Mucosa of rectum (tissue), 2 donors: Measurements from ENCODE around the gene KRTAP3-2.

Source experiments
- H3K27ac ChIP-seq, 2 donors: one replicate each; pipeline ENCODE4 v1.7.0; 2013; ENCODE audit warnings: inconsistent platforms in 2 of 2, low read depth in 2 of 2, low read length in 2 of 2
- H3K27me3 ChIP-seq, 2 donors: one replicate each; pipeline ENCODE4 v1.7.0; 2013; ENCODE audit warnings: low read length in 2 of 2; ENCODE audit not compliant: control insufficient read depth in 2 of 2, insufficient read depth in 2 of 2
- H3K36me3 ChIP-seq, 2 donors: one replicate each; pipeline ENCODE4 v1.7.0; 2013; ENCODE audit warnings: low read length in 2 of 2; ENCODE audit not compliant: control insufficient read depth in 2 of 2, insufficient read depth in 2 of 2
- H3K4me1 ChIP-seq, 2 donors: one replicate each; pipeline ENCODE4 v1.7.0; 2013; ENCODE audit warnings: low read length in 2 of 2, mild to moderate bottlenecking in 1 of 2; ENCODE audit not compliant: control insufficient read depth in 2 of 2, insufficient read depth in 2 of 2
- H3K4me3 ChIP-seq, 2 donors: one replicate each; pipeline ENCODE4 v1.7.0; 2013; ENCODE audit warnings: low read length in 2 of 2
- H3K9ac ChIP-seq, 2 donors: one replicate each; pipeline ENCODE4 v1.7.0; 2013; ENCODE audit warnings: low read length in 2 of 2, low read depth in 1 of 2, mild to moderate bottlenecking in 1 of 2
- H3K9me3 ChIP-seq, 2 donors: one replicate each; pipeline ENCODE4 v1.7.0; 2013; ENCODE audit warnings: low read length in 2 of 2; ENCODE audit not compliant: control insufficient read depth in 2 of 2
- donor health status: healthy.
- donor health status: Normal muscosa, but diverticular disease.

The KRTAP3-2 gene

DNA sequence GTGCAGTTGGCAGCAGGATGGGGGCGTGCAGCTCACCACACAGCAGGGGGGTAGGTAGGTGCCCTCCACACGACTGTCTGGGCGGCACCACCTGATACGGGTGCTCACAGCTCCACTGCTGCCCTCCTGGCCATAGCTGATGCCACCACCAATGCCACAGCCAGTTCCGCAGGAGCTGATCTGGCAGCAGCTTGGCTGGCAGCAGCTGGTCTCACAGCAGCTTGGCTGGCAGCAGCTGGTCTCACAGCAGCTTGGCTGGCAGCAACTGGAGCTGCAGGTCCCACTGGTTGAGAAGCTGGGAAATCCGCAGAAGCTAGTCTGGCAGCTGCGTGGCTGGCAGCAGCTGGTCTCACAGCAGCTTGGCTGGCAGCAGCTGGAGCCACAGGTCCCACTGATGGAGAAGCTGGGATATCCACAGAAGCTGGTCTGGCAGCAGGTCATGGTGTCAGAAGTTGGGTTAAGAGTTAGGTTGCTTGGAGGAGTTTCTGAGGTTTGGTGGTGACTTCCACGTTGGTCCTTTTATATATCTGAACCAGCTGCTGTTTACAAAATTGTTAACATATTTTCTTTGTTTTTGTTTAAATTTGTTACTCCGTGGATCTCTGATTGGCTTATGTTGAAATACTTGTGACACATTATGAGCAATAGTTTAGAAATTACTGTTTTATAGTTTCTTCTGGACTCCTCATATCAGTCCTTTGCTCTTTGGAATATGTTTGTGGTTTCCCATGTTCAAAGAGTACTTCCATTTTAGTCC lies 27.2 kb upstream of the KRTAP3-2 start, which contains the start of gene KRTAP1-5:
TSS of gene KRTAP1-5 (minus strand) at position 494 of the 757 bp plus-strand sequence. CDS start at position 441, 53 bp downstream.
- Histone ChIP-seq H3K36me3 (no peaks in the 10 kb centered on the region), H3K9me3 (no peaks in the 10 kb centered on the region), H3K9ac (no peak within 1 kb of the TSS), H3K27ac (no peak within 1 kb of the TSS), H3K27me3 (no peaks in the 10 kb centered on the region), H3K4me3 (no peak within 1 kb of the TSS), H3K4me1 (no peaks in the 10 kb centered on the region)

DNA sequence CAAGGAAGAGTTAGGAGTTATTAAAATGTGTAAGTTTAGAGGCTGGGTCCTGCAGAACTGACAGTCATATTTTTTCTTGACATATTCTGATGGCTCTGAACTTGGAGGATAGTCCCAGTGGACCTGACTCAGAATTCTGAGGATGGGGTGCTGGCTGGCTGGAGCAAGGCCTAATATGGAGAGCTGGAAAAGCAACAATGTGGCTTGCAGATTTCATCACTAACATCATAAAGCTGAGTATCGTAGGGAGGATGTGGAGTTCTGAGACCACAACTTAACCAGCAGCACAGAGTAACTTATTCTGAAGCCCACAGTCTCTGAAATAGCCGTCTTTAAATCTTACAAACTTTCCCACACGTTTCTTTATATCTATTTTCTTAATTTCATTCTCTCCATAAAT lies 25.0 kb upstream of the KRTAP3-2 start:
- H3K27ac ChIP-seq: no peak overlapping the region
- no peak overlapping the region for H3K4me3 ChIP-seq
- no peaks in the 10 kb centered on the region for H3K9me3 ChIP-seq
- no peak overlapping the region for H3K9ac ChIP-seq
- H3K27me3 ChIP-seq: no peaks in the 10 kb centered on the region
- H3K36me3 ChIP-seq: no peaks in the 10 kb centered on the region
- H3K4me1 ChIP-seq: no peaks in the 10 kb centered on the region

DNA sequence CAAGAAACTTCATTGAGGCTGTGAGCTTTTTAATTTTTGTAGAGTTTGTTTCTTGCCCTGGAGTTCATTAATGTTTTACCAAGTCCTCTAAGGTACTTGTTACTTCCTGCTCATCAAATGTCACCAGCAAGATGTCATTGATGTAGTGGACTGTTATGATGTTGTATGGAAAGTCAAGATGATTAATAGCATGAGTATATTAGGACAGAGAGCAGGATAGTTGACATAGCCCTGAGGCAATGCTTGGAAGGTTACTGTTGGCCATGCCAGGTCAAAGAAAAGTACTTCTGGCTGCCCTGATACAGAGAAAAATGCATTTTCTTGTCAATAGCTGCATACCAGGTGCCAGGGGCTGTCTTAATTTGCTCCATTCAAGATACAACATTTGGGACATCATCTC lies 20.6 kb upstream of the KRTAP3-2 start:
- H3K36me3 ChIP-seq: no peaks in the 10 kb centered on the region
- no peak overlapping the region for H3K9ac ChIP-seq
- no peak overlapping the region for H3K27ac ChIP-seq
- no peaks in the 10 kb centered on the region for H3K9me3 ChIP-seq
- no peak overlapping the region for H3K4me3 ChIP-seq
- no peaks in the 10 kb centered on the region for H3K4me1 ChIP-seq
- no peaks in the 10 kb centered on the region for H3K27me3 ChIP-seq

DNA sequence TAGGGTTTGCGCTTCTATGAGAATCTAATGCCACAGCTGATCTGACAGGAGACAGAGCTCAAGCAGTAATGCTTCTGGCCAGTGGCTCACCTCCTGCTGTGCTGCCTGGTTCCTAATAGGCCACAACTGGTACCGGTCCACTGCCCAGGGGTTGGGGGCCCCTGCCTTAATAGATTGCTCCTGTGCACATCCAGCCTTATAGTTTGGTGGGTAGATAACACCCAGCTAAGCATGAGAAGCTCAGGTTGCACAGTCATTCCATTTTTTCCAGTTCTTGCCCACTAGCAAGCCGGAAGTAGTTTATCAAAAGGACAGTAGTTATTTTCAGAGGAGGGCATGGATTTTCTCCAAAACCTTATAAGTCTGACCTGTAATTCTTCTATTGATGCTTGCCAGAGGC lies 19.7 kb upstream of the KRTAP3-2 start:
- Histone ChIP-seq H3K27me3 (no peaks in the 10 kb centered on the region), H3K4me3 (no peak overlapping the region), H3K36me3 (no peaks in the 10 kb centered on the region), H3K9me3 (no peaks in the 10 kb centered on the region), H3K4me1 (no peaks in the 10 kb centered on the region), H3K9ac (no peak overlapping the region), H3K27ac (no peak overlapping the region)

DNA sequence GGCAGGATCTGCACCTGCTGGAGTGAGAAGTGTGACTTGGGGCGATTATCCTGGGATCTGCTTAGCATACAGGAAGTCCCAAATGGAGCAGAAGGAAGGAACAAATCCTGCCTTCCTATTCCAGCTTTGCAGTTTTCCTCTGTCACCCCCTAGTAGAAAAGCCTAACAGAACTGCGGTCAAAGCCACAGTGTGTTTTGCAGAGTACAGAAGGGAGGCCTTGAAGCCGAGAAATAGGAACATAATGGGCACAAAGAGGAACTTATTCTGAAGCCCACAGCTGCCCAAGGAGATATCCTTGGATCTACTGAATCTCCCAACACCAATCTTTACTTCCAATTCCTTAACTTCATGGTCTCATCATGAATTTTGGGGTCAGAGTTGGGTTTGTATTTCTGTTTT lies 18.8 kb upstream of the KRTAP3-2 start:
- Histone ChIP-seq H3K4me3 (no peak overlapping the region), H3K4me1 (no peaks in the 10 kb centered on the region), H3K27ac (no peak overlapping the region), H3K36me3 (no peaks in the 10 kb centered on the region), H3K9me3 (no peaks in the 10 kb centered on the region), H3K27me3 (no peaks in the 10 kb centered on the region), H3K9ac (no peak overlapping the region)

DNA sequence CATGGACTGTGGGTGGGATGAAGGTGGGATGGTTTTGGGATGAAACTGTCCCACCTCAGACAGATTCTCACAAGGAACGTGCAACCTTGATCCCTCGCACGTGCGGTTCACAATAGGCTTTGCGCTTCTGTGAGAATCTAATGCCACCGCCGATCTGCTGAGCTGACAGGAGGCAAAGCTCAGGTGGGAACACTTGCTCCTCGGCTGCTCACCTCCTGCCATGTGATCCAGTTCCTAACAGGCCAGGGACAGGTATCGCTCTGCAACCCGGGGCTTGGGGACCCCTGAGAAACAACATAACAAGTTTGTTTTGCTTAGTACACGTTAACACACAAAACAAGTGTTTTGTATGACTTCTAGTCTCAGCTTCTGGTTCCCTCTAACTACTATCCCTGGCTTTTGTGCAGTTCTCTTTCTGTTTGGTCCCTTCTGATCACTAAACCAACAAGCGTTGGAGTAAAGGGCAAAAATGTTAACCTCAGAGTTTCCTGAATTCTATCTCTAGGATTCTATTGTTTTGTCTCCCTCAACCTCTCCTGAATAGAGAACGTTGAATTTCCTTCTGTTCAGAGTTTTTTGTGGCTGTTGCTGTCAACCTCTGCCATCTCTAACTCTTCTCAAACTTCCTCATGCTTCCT lies 17.0 kb upstream of the KRTAP3-2 start:
- no peaks in the 10 kb centered on the region for H3K9me3 ChIP-seq
- H3K27me3 ChIP-seq: no peaks in the 10 kb centered on the region
- no peaks in the 10 kb centered on the region for H3K4me1 ChIP-seq
- no peak overlapping the region for H3K9ac ChIP-seq
- no peak overlapping the region for H3K4me3 ChIP-seq
- H3K36me3 ChIP-seq: no peaks in the 10 kb centered on the region
- no peak overlapping the region for H3K27ac ChIP-seq

DNA sequence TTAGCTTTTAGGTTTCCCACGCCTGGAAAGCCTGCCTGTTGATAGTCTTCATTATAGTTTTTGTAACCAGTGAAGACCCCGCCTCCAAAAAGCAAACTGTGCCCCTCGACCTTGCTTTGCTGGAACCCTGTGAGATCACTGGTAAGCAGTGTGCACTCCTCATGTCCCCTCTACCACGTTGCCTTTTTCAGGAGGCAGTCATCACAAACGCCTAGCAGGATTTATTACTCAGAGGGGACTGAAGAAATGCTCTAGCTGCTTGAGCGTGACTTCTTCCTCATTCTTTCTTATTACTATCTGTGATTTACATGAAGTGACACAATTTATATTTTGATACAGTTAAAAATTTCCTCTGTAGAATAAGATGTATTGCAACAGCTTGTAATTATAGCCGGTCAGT lies 15.7 kb upstream of the KRTAP3-2 start:
- Histone ChIP-seq H3K4me1 (no peaks in the 10 kb centered on the region), H3K27ac (no peak overlapping the region), H3K9me3 (no peaks in the 10 kb centered on the region), H3K9ac (no peak overlapping the region), H3K4me3 (no peak overlapping the region), H3K36me3 (no peaks in the 10 kb centered on the region), H3K27me3 (no peaks in the 10 kb centered on the region)

DNA sequence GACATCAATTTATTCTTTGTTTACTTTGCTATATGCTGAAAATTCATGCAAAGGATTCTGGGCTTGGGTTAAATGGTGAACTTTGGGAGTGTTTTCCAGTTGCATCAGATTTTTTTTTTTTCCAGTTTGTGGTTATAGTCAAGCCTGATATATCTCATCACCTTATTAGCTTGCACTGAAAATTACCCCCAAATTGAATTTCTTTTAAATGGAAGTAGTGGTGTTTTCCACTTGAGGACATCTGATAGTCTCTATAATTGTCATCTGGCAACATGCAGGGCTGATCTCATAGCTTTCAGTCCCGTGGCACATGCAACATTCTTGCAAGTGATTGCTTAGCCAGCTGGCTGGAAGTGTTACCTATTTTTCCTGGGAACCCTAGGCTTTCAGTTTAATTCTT lies 13.9 kb upstream of the KRTAP3-2 start:
- Histone ChIP-seq H3K4me1 (no peaks in the 10 kb centered on the region), H3K36me3 (no peaks in the 10 kb centered on the region), H3K27me3 (no peaks in the 10 kb centered on the region), H3K4me3 (no peak overlapping the region), H3K9ac (no peak overlapping the region), H3K9me3 (no peaks in the 10 kb centered on the region), H3K27ac (no peak overlapping the region)

DNA sequence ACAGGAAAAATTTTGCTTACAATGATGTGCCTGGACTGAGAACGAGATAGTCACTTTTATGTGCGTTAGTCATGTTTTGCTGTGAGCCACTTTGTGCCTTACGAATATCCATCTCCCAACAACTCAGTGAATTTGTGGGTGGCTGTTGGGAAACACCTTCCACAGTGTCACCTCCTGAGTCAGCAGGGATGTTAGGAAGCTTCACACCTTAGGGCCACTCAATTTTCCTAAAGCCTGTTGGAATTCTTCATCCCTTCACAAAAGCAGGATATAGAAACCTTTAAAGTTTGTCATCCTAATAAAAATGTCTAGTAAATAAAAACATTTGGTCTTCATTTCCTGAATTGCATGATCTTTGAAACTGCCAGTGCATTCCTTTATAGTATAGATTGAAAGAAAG lies 13.5 kb upstream of the KRTAP3-2 start:
- Histone ChIP-seq H3K4me1 (no peaks in the 10 kb centered on the region), H3K4me3 (no peak overlapping the region), H3K27me3 (no peaks in the 10 kb centered on the region), H3K36me3 (no peaks in the 10 kb centered on the region), H3K9ac (no peak overlapping the region), H3K9me3 (no peaks in the 10 kb centered on the region), H3K27ac (no peak overlapping the region)

DNA sequence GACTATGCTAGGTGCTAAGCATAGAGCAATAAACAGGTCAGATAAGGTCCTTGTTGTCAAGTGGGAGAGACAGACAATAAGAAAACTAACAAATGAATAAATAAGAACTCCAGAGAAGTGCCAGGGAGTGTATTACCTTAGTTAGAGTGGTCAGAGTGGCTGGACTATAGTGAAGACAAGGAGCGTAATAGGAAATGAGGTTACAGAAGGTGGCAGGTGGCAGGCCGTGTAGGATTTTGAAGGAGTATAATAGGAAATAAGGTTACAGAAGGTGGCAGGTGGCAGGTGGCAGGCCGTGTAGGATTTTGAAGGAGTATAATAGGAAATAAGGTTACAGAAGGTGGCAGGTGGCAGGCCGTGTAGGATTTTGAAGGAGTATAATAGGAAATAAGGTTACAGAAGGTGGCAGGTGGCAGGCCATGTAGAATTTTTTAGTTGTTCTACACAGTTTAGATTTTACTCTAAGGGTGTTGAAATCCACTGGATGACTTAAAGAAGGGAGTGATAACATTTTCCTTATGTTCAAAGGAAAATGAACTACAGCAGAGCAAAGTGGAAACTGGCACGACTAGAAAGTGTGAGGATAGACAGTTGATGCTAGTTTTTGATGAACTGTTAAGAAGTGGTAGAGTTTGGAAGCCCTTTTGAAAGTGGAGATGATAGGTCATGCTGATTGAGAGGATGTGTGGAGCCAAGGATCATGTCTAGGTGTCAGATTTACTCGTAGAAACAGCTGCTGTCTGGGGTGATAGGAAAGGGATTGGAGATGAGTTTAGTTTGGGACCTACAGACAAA lies 12.8 kb upstream of the KRTAP3-2 start:
- H3K9me3 ChIP-seq: no peaks in the 10 kb centered on the region
- no peak overlapping the region for H3K27ac ChIP-seq
- H3K36me3 ChIP-seq: no peaks in the 10 kb centered on the region
- no peaks in the 10 kb centered on the region for H3K27me3 ChIP-seq
- no peaks in the 10 kb centered on the region for H3K4me1 ChIP-seq
- no peak overlapping the region for H3K4me3 ChIP-seq
- no peak overlapping the region for H3K9ac ChIP-seq
